Smooth muscle cell of bladder (primary cell): Measurements from ENCODE around the gene CFAP300. TPM values are rescaled to one million over a fixed set of nuclear protein-coding genes. Genes with fewer than 3 reads are reported as not detected.

Experiments used
- total RNA-seq: library from RNA; depleted of rRNA; stranded (reverse); fragments of >200 nt; gene quantifications from 2 replicates; pipeline ENCODE4 v1.2.3, GENCODE V29; 2014

Gene CFAP300
- 11.0 and 12.1 TPM in 2 replicates for total RNA-seq

DNA sequence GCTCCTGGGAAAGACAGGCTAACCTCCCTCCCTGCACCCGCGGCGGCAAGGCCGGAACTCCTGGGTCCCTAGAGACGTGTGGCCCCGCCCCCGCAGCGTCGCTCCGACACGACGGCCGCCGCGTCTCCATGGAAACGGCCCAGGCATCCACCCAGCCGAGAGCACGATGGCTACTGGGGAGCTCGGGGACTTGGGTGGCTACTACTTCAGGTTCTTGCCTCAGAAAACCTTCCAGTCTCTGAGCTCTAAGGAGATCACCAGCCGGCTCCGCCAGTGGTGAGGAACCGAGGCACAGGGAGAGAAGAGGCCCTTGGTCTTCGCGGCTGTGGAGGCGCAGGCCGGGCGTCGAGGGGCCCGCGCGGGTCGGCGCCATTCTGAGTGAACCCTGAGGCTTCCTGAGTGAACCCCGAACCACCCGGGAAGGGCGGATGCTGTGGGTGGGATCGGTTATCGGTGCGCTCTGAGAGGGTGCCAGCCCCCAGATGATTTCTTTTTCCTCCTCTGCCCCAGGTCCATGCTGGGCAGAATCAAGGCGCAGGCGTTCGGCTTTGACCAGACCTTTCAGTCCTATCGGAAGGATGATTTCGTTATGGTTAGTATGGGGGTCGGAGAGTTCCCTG lies at the start of gene CFAP300:
CFAP300 (plus strand) TSS at position 133 of the 620 bp plus-strand sequence; CDS start at position 167, 34 bp downstream.

DNA sequence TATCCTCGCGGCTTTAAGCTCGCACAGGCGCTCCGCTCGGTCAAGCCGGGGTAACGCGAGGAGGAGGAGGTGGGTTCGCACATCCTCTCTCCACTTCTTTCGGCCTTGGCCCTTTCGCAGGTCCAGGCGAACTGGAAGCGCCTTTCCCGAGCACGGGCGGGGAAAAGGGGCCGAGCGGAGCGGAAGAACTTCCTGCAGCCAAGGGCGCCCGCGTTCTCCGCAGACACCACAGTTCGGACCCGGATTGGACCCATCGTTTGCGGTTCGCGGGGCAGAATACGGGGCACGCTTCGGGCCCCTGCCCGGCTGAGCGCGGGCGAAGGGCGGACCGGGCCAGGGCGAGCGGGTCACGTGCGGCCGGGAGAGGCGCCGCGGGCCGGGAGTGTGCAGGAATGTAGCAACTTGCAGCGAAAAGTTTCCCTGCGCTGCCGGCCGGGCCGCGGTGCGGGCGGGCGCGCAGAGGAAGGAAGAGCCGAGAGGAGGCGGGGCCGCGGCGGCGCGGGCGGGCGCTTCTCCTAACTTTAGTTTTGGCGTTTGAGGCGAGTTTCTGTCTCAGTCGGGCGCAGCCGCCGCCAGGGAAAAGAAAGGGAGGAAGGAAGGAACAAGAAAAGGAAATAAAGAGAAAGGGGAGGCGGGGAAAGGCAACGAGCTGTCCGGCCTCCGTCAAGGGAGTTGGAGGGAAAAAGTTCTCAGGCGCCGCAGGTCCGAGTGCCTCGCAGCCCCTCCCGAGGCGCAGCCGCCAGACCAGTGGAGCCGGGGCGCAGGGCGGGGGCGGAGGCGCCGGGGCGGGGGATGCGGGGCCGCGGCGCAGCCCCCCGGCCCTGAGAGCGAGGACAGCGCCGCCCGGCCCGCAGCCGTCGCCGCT lies 62.9 kb downstream of the CFAP300 start, which contains the start of gene YAP1:
YAP1 (plus strand) TSS at position 552 of the 865 bp plus-strand sequence. CDS start 402 bp downstream, outside the sequence.

Other genes starting within 250 kb of the CFAP300 start
- gene CEP126, start 132.4 kb upstream of the CFAP300 start, total RNA-seq = 1.1 and 1.3 TPM in 2 replicates
- gene ANGPTL5, start 130.9 kb upstream of the CFAP300 start, total RNA-seq = under 0.01 TPM in 2 replicates
- gene YAP1, start 63.0 kb downstream of the CFAP300 start, total RNA-seq = 114 and 214 TPM in 2 replicates